ENCODE data around the gene OPN4. TPM values are rescaled to one million over a fixed set of nuclear protein-coding genes. Genes with fewer than 3 reads are reported as not detected.

The OPN4 gene
- total and polyA plus RNA-seq, 2 of the 8 experiments (the other 6 are each of a cell fraction or from before 2014, with no cell fraction given): not detected

GRCh38 chr10:86684331-86685097, 30.2 kb downstream of the OPN4 start:
- peak overlapping the region; percentile 52; the same call in 1 of the 2 replicates for H3K18ac ChIP-seq (ENCODE audit: extremely low read depth, low read length)
- H3K4me2 ChIP-seq (ENCODE audit: insufficient read depth in 1 of 2, low read depth in 2 of 2, low read length in 2 of 2): no peak overlapping the region
- H2BK12ac ChIP-seq (ENCODE audit: low read depth, low read length): no peak overlapping the region
- H2BK15ac ChIP-seq (ENCODE audit: low read length): no peak overlapping the region
- H3K9me3 ChIP-seq (ENCODE audit: insufficient read depth in 2 of 2, low read depth in 1 of 2, low read length in 1 of 2): no peaks in the 10 kb centered on the region
- no peaks in the 10 kb centered on the region for H3K79me1 ChIP-seq (ENCODE audit: low read depth, low read length)
- no peak overlapping the region for H2BK120ac ChIP-seq (replicated peaks; ENCODE audit: low read depth, low read length)
- H2BK20ac ChIP-seq (ENCODE audit: low read length): no peak overlapping the region
- no peak overlapping the region for H3K4ac ChIP-seq (replicated peaks; ENCODE audit: insufficient read length, low read depth, low read length)
- no peak overlapping the region for H3K4me3 ChIP-seq (ENCODE audit: extremely low read depth in 1 of 4, insufficient read depth in 2 of 4, low read depth in 3 of 4, low read length in 4 of 4)
- no peaks in the 10 kb centered on the region for H4K20me1 ChIP-seq (replicated peaks in 1 of 2; ENCODE audit: control insufficient read depth in 1 of 2, insufficient read depth in 2 of 2, low read length in 2 of 2)
- WGBS, 2 experiments (ENCODE audit: extremely low coverage in 1 of 2, insufficient coverage in 1 of 2, insufficient read length in 1 of 2, insufficient replicate concordance in 2 of 2, low coverage in 1 of 2, low lambda C conversion rate in 2 of 2, missing lambda C conversion rate in 1 of 2): 54% methylated on average over 8 of the region's 9 CpGs; no CpG with 5 or more reads in 1 of the 2 experiments
- H3K23me2 ChIP-seq (ENCODE audit: low read depth, low read length): no peaks in the 10 kb centered on the region; the same call in 1 of the 2 replicates
- H2AFZ ChIP-seq (ENCODE audit: low read length): peak overlapping the region; percentile 47; the same call in 1 of the 2 replicates
- ChIA-PET CTCF (ENCODE audit: partially characterized antibody) (interaction anchor here (0.6 to 7.6 kb wide), 31 partner anchors 9 to 423 kb away, joined by 3 to 105 read pairs (median 5); partner anchors contain the start of genes ADIRF, LDB3 and WAPL), POLR2A (ENCODE audit: partially characterized antibody) (interaction anchor here (2.2 kb wide), 1 partner anchor 21 kb away, joined by 5 read pairs; no protein-coding TSS in a partner anchor)
- no peak overlapping the region for H2AK5ac ChIP-seq (ENCODE audit: low read depth, low read length)
- no peaks in the 10 kb centered on the region for H3K79me2 ChIP-seq (ENCODE audit: control insufficient read depth in 1 of 2, insufficient read depth in 2 of 2, low read length in 2 of 2)
- no peak overlapping the region; the same call in 1 of the 2 replicates for H2BK5ac ChIP-seq (ENCODE audit: low read depth, low read length)
- H4K91ac ChIP-seq (replicated peaks; ENCODE audit: insufficient read length, low read length): no peak overlapping the region
- no peak overlapping the region for H3K56ac ChIP-seq (replicated peaks; ENCODE audit: insufficient read length, low read depth, low read length)
- DNase-seq (ENCODE audit: low read depth in 1 of 2, low spot score in 2 of 2) (peak in 1 of 2 experiments; percentile 78), FAIRE-seq (no peak)
- H3K14ac ChIP-seq (ENCODE audit: insufficient read length): no peak overlapping the region
- no peak overlapping the region for H3K9ac ChIP-seq (replicated peaks in 1 of 4; ENCODE audit: extremely low read depth in 1 of 4, low read depth in 3 of 4, low read length in 3 of 4)
- no peaks in the 10 kb centered on the region for H3K27me3 ChIP-seq (replicated peaks in 1 of 4; ENCODE audit: control insufficient read depth in 3 of 4, extremely low read depth in 1 of 4, insufficient read depth in 3 of 4, low read length in 3 of 4)
- no peak overlapping the region for H3K23ac ChIP-seq (ENCODE audit: insufficient read length)
- no peak overlapping the region for H3K27ac ChIP-seq (ENCODE audit: low read depth, low read length)
- no peak overlapping the region; the same call in 1 of the 2 replicates for H4K8ac ChIP-seq (ENCODE audit: extremely low read depth, insufficient read depth, low read length)
- H4K5ac ChIP-seq (ENCODE audit: insufficient read length, low read depth, low read length): no peak overlapping the region
- H3K36me3 ChIP-seq (ENCODE audit: control insufficient read depth in 2 of 4, insufficient read depth in 4 of 4, low read length in 3 of 4): no peaks in the 10 kb centered on the region
- peaks cover 3 to 20% (median 9%) of the 10 kb centered on the region in 4 experiments; a peak in 6 of 7 replicates for H3K4me1 ChIP-seq (replicated peaks in 1 of 4; ENCODE audit: control insufficient read depth in 3 of 4, insufficient read depth in 4 of 4, low read length in 3 of 4)
- TF ChIP-seq TAF7 (optimal IDR thresholded peaks at IDR 0.05; ENCODE audit: borderline replicate concordance, low read depth, low read length): no peak
- TF ChIP-seq RAD21 (IDR thresholded peaks at IDR 0.05 in 1 of 2, conservative IDR thresholded peaks at IDR 0.05 in 1 of 2; ENCODE audit: low read depth in 2 of 2, low read length in 2 of 2): peak; percentile 69 to 76
- TF ChIP-seq MAFK (IDR thresholded peaks at IDR 0.05; ENCODE audit: low read depth, low read length): no peak
- no peak for TF ChIP-seq ZNF274 (IDR thresholded peaks at IDR 0.05; ENCODE audit: borderline replicate concordance, extremely low read depth, low read length)
- peak; percentile 64 to 68 (median 66) for TF ChIP-seq CTCF (IDR thresholded peaks at IDR 0.05; ENCODE audit: control extremely low read depth in 1 of 3, insufficient read depth in 1 of 3, low read depth in 1 of 3, low read length in 3 of 3)
- no peak for TF ChIP-seq TCF12 (IDR thresholded peaks at IDR 0.05; ENCODE audit: low read depth, low read length)
- no peak for TF ChIP-seq CTBP2 (IDR thresholded peaks at IDR 0.05; ENCODE audit: borderline replicate concordance, insufficient read depth, insufficient read length, low read length)
- TF ChIP-seq KDM5A (IDR thresholded peaks at IDR 0.05; ENCODE audit: low read length): no peak

Data from H1 (cell line).